MCF 10A (cell line): Measurements from ENCODE around the gene KANSL3. TPM values are rescaled to one million over a fixed set of nuclear protein-coding genes. Genes with fewer than 3 reads are reported as not detected.

ENCODE experiments used
- BruUV-seq: library from RNA; stranded (reverse); fragments of 400-500 nt; replicated peaks from 2 replicates; lab custom pipeline; 2021; lab: Mats Ljungman, UMichigan
- CTCF ChIA-PET: fragments of 300-600 bp; sonication (Branson Sonifier 250); formaldehyde crosslinking; extraction: SDS; loops from one replicate; lab custom pipeline; 2021; ENCODE audit warnings: antibody characterized with exemption, inconsistent platforms; lab: Yijun Ruan, JAX
- POLR2A ChIA-PET: fragments of 300-600, 350-650 bp; sonication (Branson Sonifier 250); formaldehyde crosslinking; extraction: SDS; loops from one replicate; lab custom pipeline; 2020; ENCODE audit warnings: antibody characterized with exemption, inconsistent platforms; lab: Yijun Ruan, JAX
- DNase-seq: peaks from one replicate; pipeline ENCODE4 v3.0.0-alpha.2; 2018; ENCODE audit not compliant: unreplicated experiment
- H3K27ac Mint-ChIP-seq: one replicate; pipeline ENCODE4 v1.8.0; 2022; ENCODE audit warnings: mild to moderate bottlenecking, low read depth, mixed read lengths; ENCODE audit not compliant: unreplicated experiment
- H3K27me3 Mint-ChIP-seq: one replicate; pipeline ENCODE4 v1.8.0; 2022; ENCODE audit warnings: mixed read lengths; ENCODE audit not compliant: insufficient read depth, unreplicated experiment
- H3K36me3 Mint-ChIP-seq: one replicate; pipeline ENCODE4 v1.8.0; 2022; ENCODE audit warnings: mild to moderate bottlenecking, moderate library complexity, mixed read lengths; ENCODE audit not compliant: insufficient read depth, unreplicated experiment
- H3K4me1 Mint-ChIP-seq: one replicate; pipeline ENCODE4 v1.8.0; 2022; ENCODE audit warnings: mixed read lengths; ENCODE audit not compliant: insufficient read depth, unreplicated experiment
- H3K4me3 Mint-ChIP-seq: one replicate; pipeline ENCODE4 v1.8.0; 2022; ENCODE audit warnings: mild to moderate bottlenecking, moderate library complexity, mixed read lengths; ENCODE audit not compliant: unreplicated experiment
- H3K9me3 Mint-ChIP-seq: one replicate; pipeline ENCODE4 v1.8.0; 2022; ENCODE audit warnings: mixed read lengths; ENCODE audit not compliant: unreplicated experiment
- intact Hi-C: fragments of 100-400 bp; cut with micrococcal nuclease; formaldehyde crosslinking; loops from 2 replicates; pipeline ENCODE4 v1.14.1; 2022
- total RNA-seq: library from RNA; stranded (reverse); gene quantifications from 2 replicates; pipeline ENCODE4 v1.2.3, GENCODE V29; 2022
- TF ChIP-seq, protein P1 (sequence below): fragments of 200-600 bp; IDR thresholded peaks from one replicate; pipeline ENCODE4 v1.8.0; 2022; ENCODE audit warnings: antibody characterized with exemption, mild to moderate bottlenecking; ENCODE audit not compliant: unreplicated experiment

KANSL3 gene
- total RNA-seq, 1 experiment from 2014 or later = 41.4 TPM

DNA sequence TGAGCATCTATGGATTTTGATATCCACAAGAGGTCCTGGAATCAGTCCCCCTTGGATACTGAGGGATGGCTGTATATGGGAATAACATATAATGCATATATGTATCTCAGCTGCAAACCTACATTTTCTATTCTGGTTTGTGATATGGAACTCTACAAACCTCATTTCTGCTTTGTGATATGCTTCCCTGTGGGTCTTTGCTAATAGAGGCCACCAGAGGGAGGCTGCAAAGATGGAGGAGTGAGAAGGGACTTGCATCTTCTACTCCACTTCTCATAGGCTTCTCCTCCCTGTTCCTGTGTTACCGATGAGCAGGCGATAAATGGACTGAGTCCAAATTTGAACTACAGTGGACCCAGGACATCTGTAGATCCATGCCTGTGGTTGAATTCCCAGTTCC lies 63.7 kb downstream of the KANSL3 start:
- DNase-seq = no peak
- TF ChIP-seq, protein P1, sequence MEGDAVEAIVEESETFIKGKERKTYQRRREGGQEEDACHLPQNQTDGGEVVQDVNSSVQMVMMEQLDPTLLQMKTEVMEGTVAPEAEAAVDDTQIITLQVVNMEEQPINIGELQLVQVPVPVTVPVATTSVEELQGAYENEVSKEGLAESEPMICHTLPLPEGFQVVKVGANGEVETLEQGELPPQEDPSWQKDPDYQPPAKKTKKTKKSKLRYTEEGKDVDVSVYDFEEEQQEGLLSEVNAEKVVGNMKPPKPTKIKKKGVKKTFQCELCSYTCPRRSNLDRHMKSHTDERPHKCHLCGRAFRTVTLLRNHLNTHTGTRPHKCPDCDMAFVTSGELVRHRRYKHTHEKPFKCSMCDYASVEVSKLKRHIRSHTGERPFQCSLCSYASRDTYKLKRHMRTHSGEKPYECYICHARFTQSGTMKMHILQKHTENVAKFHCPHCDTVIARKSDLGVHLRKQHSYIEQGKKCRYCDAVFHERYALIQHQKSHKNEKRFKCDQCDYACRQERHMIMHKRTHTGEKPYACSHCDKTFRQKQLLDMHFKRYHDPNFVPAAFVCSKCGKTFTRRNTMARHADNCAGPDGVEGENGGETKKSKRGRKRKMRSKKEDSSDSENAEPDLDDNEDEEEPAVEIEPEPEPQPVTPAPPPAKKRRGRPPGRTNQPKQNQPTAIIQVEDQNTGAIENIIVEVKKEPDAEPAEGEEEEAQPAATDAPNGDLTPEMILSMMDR = no peak
- Mint-ChIP-seq H3K9me3 (no peaks in the 10 kb centered on the region), H3K4me3 (no peak overlapping the region), H3K4me1 (no peaks in the 10 kb centered on the region), H3K27ac (no peak overlapping the region), H3K27me3 (no peaks in the 10 kb centered on the region), H3K36me3 (peaks cover 5% of the 10 kb centered on the region)
- CTCF ChIA-PET = interaction anchor here (1.2 kb wide), 1 partner anchor 1185 kb away, joined by 3 read pairs; no protein-coding TSS in a partner anchor
- BruUV-seq = no TSS peak
- intact Hi-C loops = no loop called here
- POLR2A ChIA-PET = no interaction called here

DNA sequence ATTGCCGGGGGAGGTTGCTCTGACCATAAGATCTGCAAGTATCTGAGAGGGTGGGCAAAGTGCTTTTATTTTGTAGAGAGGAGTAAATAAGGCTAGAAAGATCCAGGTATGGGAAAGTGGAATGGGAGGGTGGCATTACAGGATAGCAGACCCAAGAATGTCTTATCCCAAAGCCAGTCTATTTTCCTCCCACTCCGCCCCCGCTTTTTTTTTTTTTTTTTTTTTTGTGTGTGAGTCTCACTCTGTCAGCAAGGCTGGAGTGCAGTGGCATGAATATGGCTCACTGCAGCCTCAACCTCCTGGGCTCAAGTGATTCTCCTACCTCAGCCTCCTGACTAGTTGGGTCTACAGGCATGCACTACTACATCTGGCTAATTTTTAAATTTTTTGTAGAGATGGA lies 70.0 kb downstream of the KANSL3 start:
- no TSS peak for BruUV-seq
- no peak overlapping the region for H3K4me3 Mint-ChIP-seq
- TF ChIP-seq, protein P1 = no peak
- intact Hi-C loops = no loop called here
- H3K27me3 Mint-ChIP-seq = no peaks in the 10 kb centered on the region
- H3K9me3 Mint-ChIP-seq = no peaks in the 10 kb centered on the region
- DNase-seq = no peak
- POLR2A ChIA-PET = no interaction called here
- H3K27ac Mint-ChIP-seq = no peak overlapping the region
- CTCF ChIA-PET = no interaction called here
- H3K36me3 Mint-ChIP-seq = no peaks in the 10 kb centered on the region
- H3K4me1 Mint-ChIP-seq = no peaks in the 10 kb centered on the region

DNA sequence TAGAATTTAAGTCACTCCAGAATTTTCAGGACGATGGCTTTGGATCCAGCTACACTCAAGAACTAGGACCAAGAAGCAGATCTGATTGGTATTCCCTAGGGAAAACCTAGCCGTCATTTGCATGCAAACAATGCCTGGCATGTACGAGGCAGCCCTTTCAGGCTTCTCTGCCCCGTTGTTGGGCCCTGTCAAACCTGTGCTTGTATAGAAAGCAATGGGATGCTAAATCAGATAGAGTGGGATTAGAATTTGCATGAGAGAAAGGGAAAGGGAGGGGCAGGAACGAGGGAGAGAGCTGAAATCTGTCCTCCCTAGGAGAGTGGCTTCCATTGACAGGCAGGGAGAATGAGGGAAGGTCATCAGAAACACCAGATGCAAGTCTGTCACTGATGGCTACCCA lies 73.0 kb downstream of the KANSL3 start:
- TF ChIP-seq, protein P1 = no peak
- BruUV-seq = no TSS peak

DNA sequence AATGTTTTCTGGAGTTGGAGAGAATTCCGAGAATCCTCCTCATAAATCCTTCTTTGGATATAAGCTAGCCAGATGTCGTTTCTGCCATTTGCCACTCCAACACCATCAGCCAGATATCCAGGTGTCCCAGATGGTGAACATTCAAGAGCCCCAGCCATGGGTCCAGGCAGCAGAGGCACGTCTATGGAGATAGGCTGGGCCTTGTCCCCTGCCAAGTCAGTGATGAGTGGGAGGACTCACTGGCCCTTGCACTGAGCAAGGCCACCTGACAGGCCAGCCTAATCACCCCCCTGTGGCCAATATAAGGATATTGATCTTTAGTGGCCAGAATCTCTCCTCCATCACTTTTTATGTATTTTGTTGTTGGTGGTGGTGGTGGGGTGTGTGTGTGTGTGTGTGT lies 73.5 kb downstream of the KANSL3 start:
- intact Hi-C loops = no loop called here
- ChIA-PET POLR2A (interaction anchor here (0.6 kb wide), 1 partner anchor 124 kb away, joined by 3 read pairs; no protein-coding TSS in a partner anchor), CTCF (interaction anchor here (1.9 to 3.1 kb wide), 2 partner anchors 10 kb away, joined by 8 to 17 read pairs; no protein-coding TSS in a partner anchor)
- Mint-ChIP-seq H3K4me1 (no peaks in the 10 kb centered on the region), H3K27me3 (no peaks in the 10 kb centered on the region), H3K36me3 (no peaks in the 10 kb centered on the region), H3K27ac (no peak overlapping the region), H3K4me3 (no peak overlapping the region), H3K9me3 (no peaks in the 10 kb centered on the region)
- no TSS peak for BruUV-seq
- no peak for DNase-seq
- TF ChIP-seq, protein P1 = no peak

More for the DNA sequence above, 73.0 kb downstream of the KANSL3 start:
- Mint-ChIP-seq H3K9me3 (no peaks in the 10 kb centered on the region), H3K36me3 (no peaks in the 10 kb centered on the region), H3K4me3 (no peak overlapping the region), H3K27me3 (no peaks in the 10 kb centered on the region), H3K27ac (no peak overlapping the region), H3K4me1 (no peaks in the 10 kb centered on the region)
- intact Hi-C loops = no loop called here
- CTCF ChIA-PET = interaction anchor here (3.1 kb wide), 1 partner anchor 11 kb away, joined by 17 read pairs; no protein-coding TSS in a partner anchor
- POLR2A ChIA-PET = interaction anchor here (0.6 kb wide), 1 partner anchor 124 kb away, joined by 3 read pairs; no protein-coding TSS in a partner anchor
- DNase-seq = no peak
